ENCODE results near the gene APLF. TPM values are rescaled to one million over a fixed set of nuclear protein-coding genes. Genes with fewer than 3 reads are reported as not detected.
"Not testable (repeated sequence)": the region's sequence is repeated elsewhere in the genome, so short reads cannot be mapped to it uniquely, and the experiment has no call there.

The APLF gene
- total RNA-seq, 2 experiments from 2014 or later: 2.7 to 3.7 TPM

- no peaks in the 10 kb centered on the region for H3K27me3 Mint-ChIP-seq
- H3K4me3 Mint-ChIP-seq: no peak overlapping the region
- peaks cover 3% of the 10 kb centered on the region for H3K36me3 Mint-ChIP-seq (ENCODE audit: low read depth)
- no peak overlapping the region for H3K27ac Mint-ChIP-seq
- peaks cover 21% of the 10 kb centered on the region for H3K4me1 Mint-ChIP-seq
- CTCF ChIA-PET: no interaction called here
- no peak for DNase-seq
- POLR2A ChIA-PET: no interaction called here
- H3K9me3 Mint-ChIP-seq: no peaks in the 10 kb centered on the region
These were observed 4.0 kb downstream of the APLF start for GRCh38 chr2:68471385-68471784.

DNA sequence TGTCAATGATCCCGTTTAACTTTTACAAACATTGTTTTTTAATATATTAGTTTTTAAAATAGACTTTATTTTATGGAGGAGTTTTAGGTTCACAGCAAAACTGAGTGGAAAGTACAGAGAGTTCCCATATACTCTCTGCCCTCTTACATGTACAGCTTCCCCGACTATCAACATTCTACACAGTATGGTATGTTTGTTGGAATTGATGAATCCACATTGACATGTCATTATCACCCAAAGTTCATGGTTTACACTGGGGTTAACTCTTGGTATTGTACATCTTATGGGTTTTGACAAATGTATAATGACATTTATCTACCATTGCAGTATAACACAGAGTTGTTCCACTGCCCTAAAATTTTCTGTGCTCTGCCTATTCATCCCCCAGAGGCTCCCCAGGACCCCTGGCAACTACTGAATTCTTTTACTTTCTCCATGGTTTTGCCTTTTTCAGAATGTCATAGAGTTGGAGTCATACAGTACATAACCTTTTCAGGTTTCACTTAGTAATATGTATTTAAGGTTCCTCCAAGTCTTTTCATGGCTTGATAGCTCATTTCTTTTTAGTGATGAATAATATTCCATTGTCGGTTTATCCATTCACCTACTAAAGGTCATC is 5.5 kb downstream of the APLF start:
- peaks cover 18% of the 10 kb centered on the region for H3K4me1 Mint-ChIP-seq
- no peak overlapping the region for H3K4me3 Mint-ChIP-seq
- no peaks in the 10 kb centered on the region for H3K9me3 Mint-ChIP-seq
- POLR2A ChIA-PET: no interaction called here
- no peaks in the 10 kb centered on the region for H3K36me3 Mint-ChIP-seq (ENCODE audit: low read depth)
- H3K27ac Mint-ChIP-seq: no peak overlapping the region
- no peak for DNase-seq
- no peaks in the 10 kb centered on the region for H3K27me3 Mint-ChIP-seq
- CTCF ChIA-PET: interaction anchor here (1.1 kb wide), 1 partner anchor 10 kb away, joined by 3 read pairs; no protein-coding TSS in a partner anchor

GRCh38 chr2:68475110-68475509 is 7.7 kb downstream of the APLF start:
- no peak overlapping the region for H3K27ac Mint-ChIP-seq
- POLR2A ChIA-PET: no interaction called here
- DNase-seq: no peak
- no peaks in the 10 kb centered on the region for H3K27me3 Mint-ChIP-seq
- CTCF ChIA-PET: interaction anchor here (0.6 kb wide), 1 partner anchor 239 kb away, joined by 5 read pairs; no protein-coding TSS in a partner anchor
- H3K36me3 Mint-ChIP-seq (ENCODE audit: low read depth): peaks cover 1% of the 10 kb centered on the region
- no peak overlapping the region for H3K4me3 Mint-ChIP-seq
- no peaks in the 10 kb centered on the region for H3K9me3 Mint-ChIP-seq
- peaks cover under 1% of the 10 kb centered on the region for H3K4me1 Mint-ChIP-seq

DNA sequence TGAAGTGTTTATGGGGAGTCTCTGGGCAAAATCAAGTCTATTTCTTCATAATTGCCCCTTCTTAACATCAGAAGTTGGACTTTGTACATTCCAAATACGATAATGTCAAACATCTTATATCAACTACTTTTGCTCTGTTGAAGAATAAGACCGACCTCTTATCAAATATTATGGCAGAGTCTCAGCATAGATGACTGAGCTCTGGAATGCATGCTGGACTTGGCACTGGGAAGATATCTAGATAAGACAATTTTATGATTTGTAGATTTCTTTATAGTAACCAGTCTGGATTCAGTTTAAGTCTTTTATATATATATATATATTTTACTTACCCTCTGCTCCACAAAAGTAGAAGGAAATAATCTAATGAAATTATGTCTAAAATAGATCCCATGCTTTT is 8.2 kb downstream of the APLF start:
- POLR2A ChIA-PET: no interaction called here
- H3K27me3 Mint-ChIP-seq: no peaks in the 10 kb centered on the region
- no peak overlapping the region for H3K4me3 Mint-ChIP-seq
- no peaks in the 10 kb centered on the region for H3K9me3 Mint-ChIP-seq
- peaks cover 1% of the 10 kb centered on the region for H3K36me3 Mint-ChIP-seq (ENCODE audit: low read depth)
- CTCF ChIA-PET: no interaction called here
- H3K4me1 Mint-ChIP-seq: no peaks in the 10 kb centered on the region
- H3K27ac Mint-ChIP-seq: no peak overlapping the region
- no peak for DNase-seq

DNA sequence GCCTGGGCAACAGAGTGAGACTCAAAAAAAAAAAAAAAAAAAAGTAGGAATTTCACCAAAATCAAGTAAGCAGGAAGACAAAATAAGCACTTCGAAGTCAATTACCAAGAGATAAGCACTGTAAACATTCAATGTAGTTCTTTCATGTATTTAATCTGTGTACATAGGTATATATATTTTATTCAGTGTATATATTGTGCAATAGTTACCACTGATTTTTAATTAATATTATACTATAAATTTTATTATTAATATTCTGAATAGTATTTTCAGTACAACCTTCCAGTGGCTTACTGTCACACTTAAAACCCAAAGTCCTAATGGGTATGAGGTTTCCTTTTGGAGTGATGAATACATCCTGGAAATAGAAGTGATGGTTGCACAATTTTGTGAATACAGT is 9.1 kb downstream of the APLF start:
- H3K9me3 Mint-ChIP-seq: no peaks in the 10 kb centered on the region
- H3K27me3 Mint-ChIP-seq: no peaks in the 10 kb centered on the region
- POLR2A ChIA-PET: no interaction called here
- DNase-seq: no peak
- CTCF ChIA-PET: no interaction called here
- peaks cover 1% of the 10 kb centered on the region for H3K36me3 Mint-ChIP-seq (ENCODE audit: low read depth)
- no peaks in the 10 kb centered on the region for H3K4me1 Mint-ChIP-seq
- no peak overlapping the region for H3K27ac Mint-ChIP-seq
- no peak overlapping the region for H3K4me3 Mint-ChIP-seq

GRCh38 chr2:68478688-68479087 is 11.3 kb downstream of the APLF start:
- no peaks in the 10 kb centered on the region for H3K9me3 Mint-ChIP-seq
- no peaks in the 10 kb centered on the region for H3K27me3 Mint-ChIP-seq
- H3K36me3 Mint-ChIP-seq (ENCODE audit: low read depth): peaks cover 1% of the 10 kb centered on the region
- DNase-seq: no peak
- H3K27ac Mint-ChIP-seq: no peak overlapping the region
- no peak overlapping the region for H3K4me3 Mint-ChIP-seq
- CTCF ChIA-PET: interaction anchor here (0.7 to 1.7 kb wide), 3 partner anchors 10 to 349 kb away, joined by 3 to 9 read pairs (median 4); no protein-coding TSS in a partner anchor
- H3K4me1 Mint-ChIP-seq: no peaks in the 10 kb centered on the region
- POLR2A ChIA-PET: interaction anchor here (0.6 kb wide), 1 partner anchor 11 kb away, joined by 3 read pairs; the partner anchor contains the start of gene APLF

- CTCF ChIA-PET: interaction anchor here (1.2 kb wide), 1 partner anchor 14 kb away, joined by 4 read pairs; no protein-coding TSS in a partner anchor
- no peak for DNase-seq
- Mint-ChIP-seq H3K4me1 (no peaks in the 10 kb centered on the region), H3K36me3 (ENCODE audit: low read depth) (peaks cover 1% of the 10 kb centered on the region), H3K27me3 (no peaks in the 10 kb centered on the region), H3K4me3 (no peak overlapping the region), H3K27ac (no peak overlapping the region), H3K9me3 (no peaks in the 10 kb centered on the region)
- POLR2A ChIA-PET: no interaction called here
These were observed 15.0 kb downstream of the APLF start for GRCh38 chr2:68482296-68482820.

DNA sequence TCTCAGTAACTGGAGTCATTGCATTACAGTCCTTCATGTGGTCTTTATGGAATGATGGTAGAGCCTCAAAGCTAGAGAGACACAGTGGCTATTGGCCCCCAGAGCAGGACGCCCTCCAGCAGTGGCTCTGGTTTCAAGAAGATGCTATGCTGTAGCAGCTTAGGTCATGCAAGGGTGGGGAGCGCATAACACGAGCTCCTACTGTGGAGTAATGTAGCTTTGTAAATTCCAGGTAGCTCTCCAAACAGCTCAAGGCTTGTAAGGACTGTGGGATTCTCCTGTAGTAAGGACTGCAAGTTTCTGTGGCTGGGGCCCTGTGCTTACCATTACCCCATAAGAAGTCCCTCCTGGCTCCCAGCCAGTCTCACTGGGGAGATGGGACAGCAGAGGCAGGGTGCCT is 15.6 kb downstream of the APLF start:
- ChIA-PET POLR2A (no interaction called here), CTCF (interaction anchor here (0.5 to 1.2 kb wide), 2 partner anchors 15 to 18 kb away, joined by 3 to 4 read pairs; no protein-coding TSS in a partner anchor)
- H3K36me3 Mint-ChIP-seq (ENCODE audit: low read depth): peaks cover 1% of the 10 kb centered on the region
- H3K4me1 Mint-ChIP-seq: peaks cover 3% of the 10 kb centered on the region
- H3K9me3 Mint-ChIP-seq: no peaks in the 10 kb centered on the region
- DNase-seq: no peak
- no peak overlapping the region for H3K4me3 Mint-ChIP-seq
- no peak overlapping the region for H3K27ac Mint-ChIP-seq
- no peaks in the 10 kb centered on the region for H3K27me3 Mint-ChIP-seq

DNA sequence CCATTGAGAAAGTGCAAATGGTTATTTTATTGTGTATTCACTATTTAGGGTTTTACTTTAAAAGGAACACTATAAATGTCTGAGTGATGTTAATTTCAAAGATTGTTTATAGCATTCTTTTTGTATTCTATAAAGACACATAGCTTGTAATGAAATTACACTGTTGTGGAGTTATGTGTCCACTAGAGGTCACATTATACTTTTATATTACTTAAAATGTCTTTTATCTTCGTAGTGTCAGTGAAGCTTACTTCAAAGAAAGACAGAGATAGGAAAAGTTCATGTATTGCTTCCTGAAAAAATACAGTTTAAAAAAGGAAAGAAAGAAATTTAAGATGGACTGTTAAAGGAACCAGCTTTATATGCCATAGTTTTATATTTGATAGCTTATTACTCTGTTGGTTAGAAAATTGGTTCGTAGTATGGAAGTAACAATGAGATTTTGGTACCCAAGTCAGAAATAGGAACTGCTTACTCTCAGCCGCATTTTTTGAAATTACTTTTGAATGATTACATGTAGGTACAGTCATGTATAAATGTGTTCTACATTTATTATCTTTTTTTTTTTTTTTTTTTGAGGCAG is 20.5 kb downstream of the APLF start:
- Mint-ChIP-seq H3K27ac (no peak overlapping the region), H3K9me3 (no peaks in the 10 kb centered on the region), H3K4me1 (peaks cover 3% of the 10 kb centered on the region), H3K27me3 (no peaks in the 10 kb centered on the region), H3K36me3 (ENCODE audit: low read depth) (no peaks in the 10 kb centered on the region), H3K4me3 (no peak overlapping the region)
- ChIA-PET CTCF (interaction anchor here (0.8 to 1.8 kb wide), 5 partner anchors 10 to 437 kb away, joined by 3 to 5 read pairs (median 4); no protein-coding TSS in a partner anchor), POLR2A (no interaction called here)
- no peak for DNase-seq

- CTCF ChIA-PET: interaction anchor here (1.1 to 1.8 kb wide), 3 partner anchors 10 to 437 kb away, joined by 3 to 5 read pairs (median 4); no protein-coding TSS in a partner anchor
- DNase-seq; H3K27ac Mint-ChIP-seq; H3K36me3 Mint-ChIP-seq (ENCODE audit: low read depth); H3K4me1 Mint-ChIP-seq; H3K4me3 Mint-ChIP-seq; H3K27me3 Mint-ChIP-seq; POLR2A ChIA-PET; H3K9me3 Mint-ChIP-seq: not testable (repeated sequence)
These were observed 21.2 kb downstream of the APLF start for GRCh38 chr2:68488605-68489004.

DNA sequence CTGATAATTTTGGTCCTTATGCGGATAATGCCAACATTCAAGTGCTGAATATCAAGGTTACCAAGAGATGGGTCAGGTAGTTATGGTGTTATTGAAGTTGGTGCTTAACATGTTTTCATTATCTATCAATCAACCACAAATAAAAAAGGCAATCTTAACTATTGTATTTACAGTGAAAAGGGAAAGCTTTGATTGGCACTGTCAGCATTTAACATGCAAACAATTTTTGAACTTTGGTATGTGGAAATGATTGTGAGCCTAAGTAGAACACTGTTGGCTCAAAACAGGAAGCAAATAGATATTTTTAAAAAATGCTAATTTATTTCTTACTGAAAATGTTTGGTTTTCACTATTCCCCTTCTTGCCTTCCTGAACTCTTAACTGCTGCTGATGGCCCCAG is 21.9 kb downstream of the APLF start:
- CTCF ChIA-PET: interaction anchor here (1.1 kb wide), 1 partner anchor 431 kb away, joined by 3 read pairs; no protein-coding TSS in a partner anchor

DNA sequence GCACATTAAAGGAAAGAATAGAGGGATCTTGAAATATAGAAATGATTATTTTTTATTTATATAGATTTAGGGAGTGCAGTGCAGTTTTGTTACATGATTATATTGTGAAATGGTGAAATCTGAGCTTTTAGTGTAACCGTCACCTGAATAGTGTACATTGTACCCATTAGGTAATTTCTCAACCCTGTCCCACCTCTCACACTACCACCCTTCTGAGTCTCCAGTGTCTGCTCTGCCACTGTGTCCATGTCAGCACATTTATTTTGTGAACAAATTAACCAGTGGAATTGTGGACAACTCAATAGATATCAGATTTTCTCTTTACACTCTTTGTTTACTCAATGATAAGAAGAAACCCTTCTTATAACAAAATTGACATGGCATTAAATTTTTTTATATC is 24.2 kb downstream of the APLF start:
- no peak overlapping the region for H3K27ac Mint-ChIP-seq
- H3K4me1 Mint-ChIP-seq: peaks cover 3% of the 10 kb centered on the region
- POLR2A ChIA-PET: no interaction called here
- H3K9me3 Mint-ChIP-seq: peaks cover 16% of the 10 kb centered on the region
- no peaks in the 10 kb centered on the region for H3K27me3 Mint-ChIP-seq
- no peak for DNase-seq
- H3K4me3 Mint-ChIP-seq: no peak overlapping the region
- CTCF ChIA-PET: no interaction called here
- H3K36me3 Mint-ChIP-seq (ENCODE audit: low read depth): peaks cover 2% of the 10 kb centered on the region

More for the DNA sequence above, 21.9 kb downstream of the APLF start:
- Mint-ChIP-seq H3K4me3 (no peak overlapping the region), H3K36me3 (ENCODE audit: low read depth) (no peaks in the 10 kb centered on the region), H3K27me3 (no peaks in the 10 kb centered on the region), H3K27ac (no peak overlapping the region), H3K9me3 (peaks cover 2% of the 10 kb centered on the region), H3K4me1 (peaks cover 3% of the 10 kb centered on the region)
- POLR2A ChIA-PET: no interaction called here
- DNase-seq: no peak

- H3K27me3 Mint-ChIP-seq: no peaks in the 10 kb centered on the region
- H3K4me3 Mint-ChIP-seq: no peak overlapping the region
- peaks cover 21% of the 10 kb centered on the region for H3K9me3 Mint-ChIP-seq
- H3K36me3 Mint-ChIP-seq (ENCODE audit: low read depth): peaks cover 9% of the 10 kb centered on the region
- H3K27ac Mint-ChIP-seq: no peak overlapping the region
- POLR2A ChIA-PET: no interaction called here
- H3K4me1 Mint-ChIP-seq: no peaks in the 10 kb centered on the region
- CTCF ChIA-PET: no interaction called here
- DNase-seq: no peak
These were observed 31.7 kb downstream of the APLF start for GRCh38 chr2:68499133-68499532.
